ENCODE measurements around the gene PCSK5. TPM values are rescaled to one million over a fixed set of nuclear protein-coding genes. Genes with fewer than 3 reads are reported as not detected.
"Not testable (repeated sequence)": the region's sequence is repeated elsewhere in the genome, so short reads cannot be mapped to it uniquely, and the experiment has no call there.

The PCSK5 gene
- total RNA-seq, 6 experiments from 2014 or later: 1.4 to 5.8 (median 3.5) TPM

DNA sequence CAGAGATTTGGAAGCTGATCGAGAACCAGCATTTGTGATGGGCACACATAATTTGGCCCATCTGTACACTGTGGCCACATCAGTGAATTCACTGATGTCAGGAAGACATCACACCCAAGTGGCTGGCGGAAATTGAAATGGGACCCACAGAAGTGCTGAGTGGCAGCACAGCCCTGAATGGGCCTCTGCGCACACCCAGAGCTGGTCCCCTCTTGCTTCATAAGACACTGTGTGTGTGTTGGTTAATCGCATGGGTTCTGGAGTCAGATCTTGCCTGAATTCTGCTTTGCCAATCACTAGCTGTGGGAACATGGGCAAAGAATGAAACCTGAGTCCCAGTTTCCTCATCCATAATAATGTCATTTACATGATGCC is 72.2 kb downstream of the PCSK5 start:
- no peaks in the 10 kb centered on the region for H3K27me3 ChIP-seq
- no peak overlapping the region for H3K4me3 ChIP-seq
- ATAC-seq: no peak
- intact Hi-C loops (cut with DNase I): no loop called here
- TF ChIP-seq, protein P1, sequence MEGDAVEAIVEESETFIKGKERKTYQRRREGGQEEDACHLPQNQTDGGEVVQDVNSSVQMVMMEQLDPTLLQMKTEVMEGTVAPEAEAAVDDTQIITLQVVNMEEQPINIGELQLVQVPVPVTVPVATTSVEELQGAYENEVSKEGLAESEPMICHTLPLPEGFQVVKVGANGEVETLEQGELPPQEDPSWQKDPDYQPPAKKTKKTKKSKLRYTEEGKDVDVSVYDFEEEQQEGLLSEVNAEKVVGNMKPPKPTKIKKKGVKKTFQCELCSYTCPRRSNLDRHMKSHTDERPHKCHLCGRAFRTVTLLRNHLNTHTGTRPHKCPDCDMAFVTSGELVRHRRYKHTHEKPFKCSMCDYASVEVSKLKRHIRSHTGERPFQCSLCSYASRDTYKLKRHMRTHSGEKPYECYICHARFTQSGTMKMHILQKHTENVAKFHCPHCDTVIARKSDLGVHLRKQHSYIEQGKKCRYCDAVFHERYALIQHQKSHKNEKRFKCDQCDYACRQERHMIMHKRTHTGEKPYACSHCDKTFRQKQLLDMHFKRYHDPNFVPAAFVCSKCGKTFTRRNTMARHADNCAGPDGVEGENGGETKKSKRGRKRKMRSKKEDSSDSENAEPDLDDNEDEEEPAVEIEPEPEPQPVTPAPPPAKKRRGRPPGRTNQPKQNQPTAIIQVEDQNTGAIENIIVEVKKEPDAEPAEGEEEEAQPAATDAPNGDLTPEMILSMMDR (IDR thresholded peaks at IDR 0.05): no peak
- no peak for TF ChIP-seq POLR2A (IDR thresholded peaks at IDR 0.05)
- 83% methylated on average over 2 of the region's 4 CpGs for WGBS (ENCODE audit: insufficient coverage, low coverage, low lambda C conversion rate, missing lambda C conversion rate)
- no peaks in the 10 kb centered on the region for H3K36me3 ChIP-seq
- H3K9me3 ChIP-seq: no peaks in the 10 kb centered on the region
- H3K27ac ChIP-seq: no peak overlapping the region
- H3K4me1 ChIP-seq: peaks cover 0 to 5% (median 0%) of the 10 kb centered on the region in 4 donors
- no peak for DNase-seq

DNA sequence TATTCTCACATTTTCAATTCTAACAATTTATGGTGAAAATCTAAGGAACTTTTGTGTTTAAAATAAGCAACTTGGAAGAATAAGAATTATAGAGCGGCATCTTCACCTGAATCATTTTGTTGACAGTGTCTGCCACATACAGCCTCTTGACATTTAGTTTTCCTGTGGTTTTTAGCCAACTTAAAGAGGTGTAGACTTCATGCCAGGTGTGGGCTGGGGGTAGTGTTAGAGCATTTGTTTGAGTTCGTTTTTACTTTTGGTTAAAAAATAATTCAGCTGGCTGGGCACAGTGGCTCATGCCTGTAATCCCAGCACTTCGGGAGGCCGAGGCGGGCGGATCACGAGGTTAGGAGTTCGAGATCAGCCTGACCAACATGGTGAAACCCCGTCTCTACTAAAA is 72.8 kb downstream of the PCSK5 start:
- H3K36me3 ChIP-seq; H3K9me3 ChIP-seq; H3K27me3 ChIP-seq; H3K4me1 ChIP-seq; intact Hi-C loops (cut with DNase I); ATAC-seq; H3K4me3 ChIP-seq; DNase-seq; H3K27ac ChIP-seq: not testable (repeated sequence)
- 91% methylated on average over 7 of the region's 9 CpGs for WGBS (ENCODE audit: insufficient coverage, low coverage, low lambda C conversion rate, missing lambda C conversion rate)

DNA sequence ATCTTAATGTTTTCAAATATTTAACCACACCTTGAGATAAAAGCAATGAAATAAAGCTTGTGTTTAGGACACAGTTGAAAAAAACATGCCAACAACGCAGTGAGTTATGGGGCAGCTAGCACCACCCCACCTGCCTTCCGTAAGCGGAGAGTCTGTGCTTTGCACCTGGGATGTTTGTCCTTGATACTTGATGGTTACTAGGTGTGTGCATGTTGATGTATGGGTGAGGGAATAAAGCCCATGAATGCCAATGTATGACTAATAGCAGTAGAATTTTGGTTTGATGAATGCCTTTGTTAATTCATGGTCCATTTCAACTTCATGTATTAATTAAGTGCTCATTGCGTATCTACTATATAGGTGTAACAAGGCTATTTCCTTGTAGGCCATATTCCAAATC is 74.0 kb downstream of the PCSK5 start:
- Histone ChIP-seq H3K4me3 (no peak overlapping the region), H3K36me3 (no peaks in the 10 kb centered on the region), H3K27ac (no peak overlapping the region), H3K4me1 (peaks cover 0 to 5% (median 0%) of the 10 kb centered on the region in 4 donors), H3K27me3 (no peaks in the 10 kb centered on the region), H3K9me3 (no peaks in the 10 kb centered on the region)
- ATAC-seq (no peak), DNase-seq (no peak)
- intact Hi-C loops (cut with DNase I): no loop called here
- 76% methylated on average over 4 of the region's 4 CpGs for WGBS (ENCODE audit: insufficient coverage, low coverage, low lambda C conversion rate, missing lambda C conversion rate)
- no peak for TF ChIP-seq POLR2A (IDR thresholded peaks at IDR 0.05)
- TF ChIP-seq, protein P1 (IDR thresholded peaks at IDR 0.05): no peak

DNA sequence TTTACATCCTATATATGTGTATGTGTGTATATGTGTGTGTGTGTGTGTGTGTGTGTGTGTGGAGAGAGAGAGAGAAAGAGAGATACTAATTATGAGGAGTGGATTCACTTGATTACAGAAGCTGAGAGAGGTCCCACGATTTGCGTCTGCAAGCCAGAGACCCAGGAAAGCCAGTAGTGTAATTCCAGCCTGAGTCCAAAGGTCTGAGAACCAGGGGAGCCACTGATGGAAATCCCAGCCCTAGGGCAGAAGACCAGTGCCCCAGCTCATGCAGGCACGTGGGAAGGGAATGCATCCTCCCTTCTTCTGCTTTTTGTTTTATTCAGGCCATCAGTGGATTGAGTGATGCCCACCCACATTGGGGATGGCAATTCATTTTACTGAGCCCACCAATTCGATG is 74.8 kb downstream of the PCSK5 start:
- no peak for TF ChIP-seq POLR2A (IDR thresholded peaks at IDR 0.05)
- TF ChIP-seq, protein P1 (IDR thresholded peaks at IDR 0.05): no peak
- 55% methylated on average over 4 of the region's 4 CpGs for WGBS (ENCODE audit: insufficient coverage, low coverage, low lambda C conversion rate, missing lambda C conversion rate)

DNA sequence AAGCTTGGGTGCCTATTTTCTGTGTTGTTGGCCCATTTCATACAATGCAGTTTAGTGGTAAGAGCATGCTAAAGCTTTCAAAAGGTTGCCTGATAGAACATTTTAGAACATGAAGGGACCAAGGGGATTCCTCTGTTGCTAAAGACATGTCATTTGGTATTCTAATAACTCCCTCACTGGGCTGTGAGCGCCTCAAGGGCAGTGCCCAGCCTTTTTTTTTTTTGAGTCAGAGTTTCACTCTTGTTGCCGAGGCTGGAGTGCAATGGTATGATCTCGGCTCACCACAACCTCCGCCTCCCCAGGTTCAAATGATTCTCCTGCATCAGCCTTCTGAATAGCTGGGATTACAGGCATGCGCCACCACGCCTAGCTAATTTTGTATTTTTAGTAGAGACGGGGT is 77.1 kb downstream of the PCSK5 start:
- H3K9me3 ChIP-seq: no peaks in the 10 kb centered on the region
- H3K27ac ChIP-seq: no peak overlapping the region
- TF ChIP-seq POLR2A (IDR thresholded peaks at IDR 0.05): no peak
- TF ChIP-seq, protein P1 (IDR thresholded peaks at IDR 0.05): no peak
- no peaks in the 10 kb centered on the region for H3K27me3 ChIP-seq
- H3K4me3 ChIP-seq: no peak overlapping the region
- WGBS (ENCODE audit: insufficient coverage, low coverage, low lambda C conversion rate, missing lambda C conversion rate): 96% methylated on average over 7 of the region's 7 CpGs
- no peak for DNase-seq
- peaks cover 0 to under 1% (median 0%) of the 10 kb centered on the region in 4 donors for H3K4me1 ChIP-seq
- no peaks in the 10 kb centered on the region for H3K36me3 ChIP-seq
- ATAC-seq: no peak
- intact Hi-C loops (cut with DNase I): no loop called here

More for the DNA sequence above, 74.8 kb downstream of the PCSK5 start:
- no peaks in the 10 kb centered on the region for H3K27me3 ChIP-seq
- H3K9me3 ChIP-seq: no peaks in the 10 kb centered on the region
- H3K4me1 ChIP-seq: peaks cover 0 to 5% (median 0%) of the 10 kb centered on the region in 4 donors
- no peaks in the 10 kb centered on the region for H3K36me3 ChIP-seq
- intact Hi-C loops (cut with DNase I): no loop called here
- DNase-seq (no peak), ATAC-seq (no peak)
- no peak overlapping the region for H3K27ac ChIP-seq
- no peak overlapping the region for H3K4me3 ChIP-seq

Data from right lobe of liver (tissue), 6 donors.